Spleen (tissue), 11 donors: ENCODE results near the gene TMPRSS6. TPM values are rescaled to one million over a fixed set of nuclear protein-coding genes. Genes with fewer than 3 reads are reported as not detected.
A peak's percentile ranks its signal among the peaks of the same experiment; 100 is the strongest.

Source experiments
- DNase-seq: peaks from one replicate; pipeline ENCODE4 v3.0.0-alpha.2; 2020
- H3K27ac ChIP-seq, 8 donors: fragments of 200-600 bp; sonication (generic) in 7 of 8; 1 replicate in 4 of 8; 2 replicates in 4 of 8; pipeline versions ENCODE4 v1.5.0 to v1.8.0; 2016 to 2021; ENCODE audit warnings: inconsistent platforms in 4 of 8, mild to moderate bottlenecking in 4 of 8, moderate library complexity in 1 of 8
- H3K27me3 ChIP-seq, 7 donors: fragments of 200-600 bp; sonication (generic) in 6 of 7; replicated peaks in 1 of 7; 1 replicate in 4 of 7; 2 replicates in 3 of 7; pipeline versions ENCODE4 v1.5.0 to v1.8.0; 2016 to 2021; ENCODE audit warnings: inconsistent platforms in 3 of 7, mild to moderate bottlenecking in 1 of 7
- H3K36me3 ChIP-seq, 6 donors: fragments of 200-600 bp; sonication (generic) in 5 of 6; 1 replicate in 4 of 6; 2 replicates in 2 of 6; pipeline versions ENCODE4 v1.5.0 to v1.8.0; 2016 to 2021; ENCODE audit warnings: inconsistent platforms in 2 of 6
- H3K4me1 ChIP-seq, 6 donors: fragments of 200-600 bp; sonication (generic) in 5 of 6; 1 replicate in 3 of 6; 2 replicates in 3 of 6; pipeline versions ENCODE4 v1.5.0 to v1.8.0; 2016 to 2021; ENCODE audit warnings: inconsistent platforms in 3 of 6
- H3K4me3 ChIP-seq, 8 donors: fragments of 200-600 bp; sonication (generic) in 7 of 8; 1 replicate in 4 of 8; 2 replicates in 4 of 8; pipeline versions ENCODE4 v1.5.0 to v1.8.0; 2016 to 2021; ENCODE audit warnings: inconsistent platforms in 4 of 8, mild to moderate bottlenecking in 4 of 8, moderate library complexity in 2 of 8
- H3K9me3 ChIP-seq, 8 donors: fragments of 200-600 bp; sonication (generic) in 7 of 8; 1 replicate in 4 of 8; 2 replicates in 4 of 8; pipeline versions ENCODE4 v1.5.0 to v1.8.0; 2016 to 2021; ENCODE audit warnings: inconsistent platforms in 4 of 8
- POLR2A ChIP-seq, 3 donors: fragments of 450-650 bp; IDR thresholded peaks; one replicate each; pipeline ENCODE4 v1.5.1; 2017; ENCODE audit warnings: antibody characterized with exemption in 3 of 3, mild to moderate bottlenecking in 1 of 3
- POLR2AphosphoS5 ChIP-seq, 3 donors: sonication (generic); formaldehyde crosslinking; IDR thresholded peaks; one replicate each; pipeline ENCODE4 v1.5.1; 2017; ENCODE audit warnings: antibody characterized with exemption in 3 of 3
- WGBS, 5 donors: extraction: QIAGEN DNeasy Blood & Tissue Kit in 3 of 5; methylation state at CpG; one replicate each; pipeline versions ENCODE4 v1.1.5 to v1.1.7; 2013 to 2018; 5-methylcytosine and 5-hydroxymethylcytosine counted together
- intact Hi-C: fragments of 100-400 bp; cut with DNase I; formaldehyde crosslinking; loops from one replicate; pipeline ENCODE4 v1.15.0; 2023; ENCODE audit warnings: low total_unique reads
- polyA plus RNA-seq, 3 donors: library from polyadenylated mRNA; stranded (reverse); fragments of 200-250 nt; gene quantifications; one replicate each; pipeline ENCODE4 v1.2.1, GENCODE V29; 2013
- total RNA-seq, 7 donors: library from RNA; depleted of rRNA in 3 of 7; stranded (reverse); fragments of >200 nt in 3 of 7; fragmentation: NEBNext Ultra II Directional in 4 of 7; extraction: Animal tissue kit (Norgen Biotek cat#: 25700) in 4 of 7; gene quantifications; one replicate each; pipeline versions ENCODE4 v1.1.0 to v1.2.1, GENCODE V29; 2016 to 2021
- TF ChIP-seq, protein P1 (sequence below), 11 experiments: fragments of 200-600 bp in 7 of 11; fragments of 450-650 bp in 4 of 11; sonication (generic) in 4 of 11; IDR thresholded peaks in 8 of 11; conservative IDR thresholded peaks in 3 of 11; 1 replicate in 7 of 11; 2 replicates in 4 of 11; pipeline versions ENCODE4 v1.4.0 to v1.8.0; 2016 to 2021; ENCODE audit warnings: antibody characterized with exemption in 11 of 11, inconsistent platforms in 4 of 11, mild to moderate bottlenecking in 1 of 11
- donor health status: healthy with polysubstance abuse.
- donor health status: DM: no; HTN: no; CAD: no; lungs with moderate emphysema.
- donor health status: DM: no; HTN: no; CAD: no.
- donor health status: Bipolar disorder and iron deficiency.
- donor health status: healthy.
- donor health status: DM: no; HTN: no; CAD: no.
- donor health status: DM: yes; HTN: yes; CAD: no.

The TMPRSS6 gene
- total and polyA plus RNA-seq, 10 donors, result 0.09 to 0.55 (median 0.28) TPM; not detected in 5

DNA sequence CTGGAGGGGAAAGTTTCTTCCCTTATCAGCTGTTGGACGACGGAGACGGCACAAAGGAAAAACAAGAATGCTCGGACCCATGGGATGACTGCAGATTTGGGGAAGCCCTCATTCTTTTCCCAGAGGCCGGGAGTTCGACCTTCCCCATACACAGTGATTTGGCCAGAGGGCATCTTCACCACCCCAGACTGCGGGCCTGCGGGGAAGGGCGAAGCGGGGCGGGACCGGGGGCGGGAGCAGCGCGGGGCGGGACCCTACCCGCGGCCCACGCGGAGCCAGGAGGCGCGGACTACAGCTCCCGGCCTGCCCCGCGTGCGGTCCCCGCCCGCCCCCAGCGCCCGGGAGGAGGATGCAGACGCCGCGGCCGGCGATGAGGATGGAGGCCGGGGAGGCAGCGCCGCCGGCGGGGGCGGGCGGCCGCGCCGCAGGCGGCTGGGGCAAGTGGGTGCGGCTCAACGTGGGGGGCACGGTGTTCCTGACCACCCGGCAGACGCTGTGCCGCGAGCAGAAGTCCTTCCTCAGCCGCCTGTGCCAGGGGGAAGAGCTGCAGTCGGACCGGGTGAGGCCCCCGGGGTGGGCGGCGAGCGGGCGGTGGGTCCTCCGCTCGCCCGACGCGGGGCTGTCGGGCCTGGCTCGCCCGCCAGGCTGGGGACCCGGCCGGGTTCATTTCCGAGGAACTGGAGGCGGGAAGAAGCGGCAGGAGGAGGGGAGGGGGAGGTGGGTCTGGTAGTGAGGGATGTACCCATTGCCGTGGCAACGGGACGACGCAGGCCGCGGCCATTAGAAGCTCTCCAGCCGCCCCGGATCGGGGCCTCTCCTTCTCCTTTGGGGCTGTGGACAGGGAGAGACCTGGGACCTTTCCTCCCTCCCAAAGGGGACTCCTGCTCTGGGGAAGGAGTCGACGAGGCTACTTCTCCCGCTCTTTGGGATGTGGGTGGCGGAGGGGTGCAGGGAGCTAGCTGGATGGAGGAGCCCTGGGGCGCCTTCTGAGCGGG lies 57.8 kb downstream of the TMPRSS6 start, which contains the start of gene KCTD17:
Gene KCTD17, plus strand, starts transcription at position 352 of the 995 bp plus-strand sequence. Its CDS starts 19 bp downstream, at position 371.
- intact Hi-C loops, result no loop called here
- WGBS, 5 donors, result 4 to 10% (median 5%) methylated on average over 36 to 89 of the region's 89 CpGs
- peaks cover 4 to 40% (median 27%) of the 10 kb centered on the region in 6 donors for H3K4me1 ChIP-seq
- no peaks in the 10 kb centered on the region for H3K9me3 ChIP-seq
- H3K27ac ChIP-seq, result peak within 1 kb of the TSS in 4 of 8 donors; percentile 10 to 73 (median 52)
- TF ChIP-seq, protein P1, sequence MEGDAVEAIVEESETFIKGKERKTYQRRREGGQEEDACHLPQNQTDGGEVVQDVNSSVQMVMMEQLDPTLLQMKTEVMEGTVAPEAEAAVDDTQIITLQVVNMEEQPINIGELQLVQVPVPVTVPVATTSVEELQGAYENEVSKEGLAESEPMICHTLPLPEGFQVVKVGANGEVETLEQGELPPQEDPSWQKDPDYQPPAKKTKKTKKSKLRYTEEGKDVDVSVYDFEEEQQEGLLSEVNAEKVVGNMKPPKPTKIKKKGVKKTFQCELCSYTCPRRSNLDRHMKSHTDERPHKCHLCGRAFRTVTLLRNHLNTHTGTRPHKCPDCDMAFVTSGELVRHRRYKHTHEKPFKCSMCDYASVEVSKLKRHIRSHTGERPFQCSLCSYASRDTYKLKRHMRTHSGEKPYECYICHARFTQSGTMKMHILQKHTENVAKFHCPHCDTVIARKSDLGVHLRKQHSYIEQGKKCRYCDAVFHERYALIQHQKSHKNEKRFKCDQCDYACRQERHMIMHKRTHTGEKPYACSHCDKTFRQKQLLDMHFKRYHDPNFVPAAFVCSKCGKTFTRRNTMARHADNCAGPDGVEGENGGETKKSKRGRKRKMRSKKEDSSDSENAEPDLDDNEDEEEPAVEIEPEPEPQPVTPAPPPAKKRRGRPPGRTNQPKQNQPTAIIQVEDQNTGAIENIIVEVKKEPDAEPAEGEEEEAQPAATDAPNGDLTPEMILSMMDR (IDR thresholded peaks at IDR 0.05 in 8 of 11, conservative IDR thresholded peaks at IDR 0.05 in 3 of 11), result no peak
- peak; percentile 77 to 78 (median 77) for TF ChIP-seq POLR2AphosphoS5 (IDR thresholded peaks at IDR 0.05)
- no peak for TF ChIP-seq POLR2A (IDR thresholded peaks at IDR 0.05)
- DNase-seq, result peak; percentile 94
- H3K36me3 ChIP-seq, result peaks cover 0 to 35% (median 9%) of the 10 kb centered on the region in 6 donors
- H3K4me3 ChIP-seq, result peak within 1 kb of the TSS; percentile 50 to 93 (median 71)
- H3K27me3 ChIP-seq, result peaks cover 0 to 23% (median 0%) of the 10 kb centered on the region in 7 donors

DNA sequence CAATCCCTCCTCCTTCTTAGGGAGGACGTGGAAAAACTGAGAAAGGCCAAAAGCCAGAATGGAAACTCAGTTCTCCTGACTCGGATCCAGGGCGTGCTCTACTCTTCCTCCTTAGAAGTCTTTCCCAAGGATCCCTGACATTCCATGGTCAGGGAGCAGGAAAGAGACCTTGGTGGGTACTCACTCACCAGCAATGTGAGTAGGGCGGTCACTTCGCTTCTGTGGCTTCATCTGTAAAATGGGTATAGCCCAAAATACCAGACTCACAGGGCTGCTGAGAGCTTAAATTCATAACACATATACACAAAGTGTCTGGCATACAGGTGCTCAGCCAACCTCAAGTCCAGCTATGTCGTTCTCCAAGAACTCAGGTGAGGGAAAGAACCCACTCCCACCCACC lies 58.6 kb downstream of the TMPRSS6 start:
- whole genome bisulfite sequencing, 5 donors, result 74 to 85% (median 75%) methylated on average over 6 of the region's 6 CpGs
- no peak for TF ChIP-seq POLR2AphosphoS5 (IDR thresholded peaks at IDR 0.05)
- TF ChIP-seq, protein P1 (IDR thresholded peaks at IDR 0.05 in 8 of 11, conservative IDR thresholded peaks at IDR 0.05 in 3 of 11), result no peak
- TF ChIP-seq POLR2A (IDR thresholded peaks at IDR 0.05), result no peak
- no peak for DNase-seq
- Histone ChIP-seq H3K4me3 (peak overlapping the region in 3 of 8 donors; percentile 66 to 93 (median 77)), H3K4me1 (peaks cover 4 to 43% (median 27%) of the 10 kb centered on the region in 6 donors), H3K27ac (peak overlapping the region in 4 of 8 donors; percentile 10 to 73 (median 52)), H3K9me3 (no peaks in the 10 kb centered on the region), H3K36me3 (peaks cover 0 to 27% (median 3%) of the 10 kb centered on the region in 6 donors), H3K27me3 (peaks cover 0 to 23% (median 0%) of the 10 kb centered on the region in 7 donors)
- intact Hi-C loops, result no loop called here

DNA sequence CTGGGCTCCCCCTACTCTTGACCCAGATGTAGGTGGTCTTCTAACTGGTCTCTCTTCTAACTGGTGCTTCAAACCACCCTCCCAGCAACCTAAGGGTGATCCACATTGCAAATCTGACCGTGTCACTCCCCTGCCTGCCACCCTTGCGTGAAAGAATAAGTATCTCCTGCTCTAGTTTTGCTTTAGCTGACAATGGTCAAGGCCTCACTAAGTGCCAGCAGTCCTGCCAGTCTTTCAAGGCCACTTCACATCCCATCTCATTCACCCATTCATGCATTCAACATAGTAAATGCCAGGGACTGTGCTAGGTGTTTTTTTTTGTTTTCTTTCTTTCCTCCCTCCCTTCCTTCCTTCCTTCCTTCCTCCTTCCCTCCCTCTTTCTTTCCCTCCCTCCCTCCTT lies 60.3 kb downstream of the TMPRSS6 start:
- Histone ChIP-seq H3K27ac (no peak overlapping the region), H3K27me3 (peaks cover 0 to 23% (median 0%) of the 10 kb centered on the region in 7 donors), H3K4me3 (no peak overlapping the region), H3K9me3 (no peaks in the 10 kb centered on the region), H3K36me3 (peaks cover 0 to 10% (median 0%) of the 10 kb centered on the region in 6 donors), H3K4me1 (peaks cover 4 to 58% (median 30%) of the 10 kb centered on the region in 6 donors)
- no peak for DNase-seq
- intact Hi-C loops, result no loop called here
- TF ChIP-seq POLR2AphosphoS5 (IDR thresholded peaks at IDR 0.05) (no peak), POLR2A (IDR thresholded peaks at IDR 0.05) (no peak)
- TF ChIP-seq, protein P1 (IDR thresholded peaks at IDR 0.05 in 8 of 11, conservative IDR thresholded peaks at IDR 0.05 in 3 of 11), result no peak
- 52 to 82% (median 70%) methylated on average over 2 of the region's 2 CpGs for WGBS, 5 donors
